AG08395 (cell line): ENCODE results near the gene FAM20B.
"Not testable (repeated sequence)": the region's sequence is repeated elsewhere in the genome, so short reads cannot be mapped to it uniquely, and the experiment has no call there.

Source experiments
- DNase-seq: peaks from one replicate; pipeline ENCODE4 v3.0.0; 2012; ENCODE audit warnings: mixed read lengths, low spot score

Gene FAM20B

DNA sequence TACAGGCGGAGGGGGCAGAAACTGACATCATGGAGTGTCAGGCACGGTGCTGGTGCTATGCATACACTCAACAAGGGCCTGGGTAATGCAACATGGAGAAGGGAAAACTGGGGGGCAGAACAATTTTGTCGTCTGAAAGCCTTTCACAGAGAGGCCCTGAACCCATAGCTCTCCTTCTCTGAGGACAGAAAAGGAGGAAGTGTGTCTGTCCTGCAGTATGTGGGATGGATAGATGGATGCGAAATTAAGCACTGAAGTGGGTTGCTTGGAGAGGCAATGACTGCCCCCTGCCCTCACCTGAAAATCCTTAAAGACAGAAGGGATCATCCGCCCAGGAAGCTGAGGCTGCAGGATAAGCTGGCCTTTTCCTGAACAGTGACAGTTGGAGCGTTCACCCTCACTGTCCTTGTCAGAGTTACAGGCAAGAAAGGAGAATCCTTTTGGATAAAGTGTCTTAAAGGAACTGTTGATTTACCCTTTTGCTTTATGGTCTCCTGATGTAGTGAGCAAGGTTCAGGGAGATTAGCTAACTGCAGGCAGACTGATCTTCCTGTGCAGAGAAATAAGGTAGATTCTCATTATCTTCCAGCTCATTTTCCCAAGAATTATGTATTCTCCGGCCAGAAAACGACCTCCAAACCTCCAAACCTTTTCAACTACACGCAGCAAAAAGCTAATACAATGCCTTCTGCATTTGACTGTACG lies 1.6 kb upstream of the FAM20B start:
- no peak for DNase-seq

DNA sequence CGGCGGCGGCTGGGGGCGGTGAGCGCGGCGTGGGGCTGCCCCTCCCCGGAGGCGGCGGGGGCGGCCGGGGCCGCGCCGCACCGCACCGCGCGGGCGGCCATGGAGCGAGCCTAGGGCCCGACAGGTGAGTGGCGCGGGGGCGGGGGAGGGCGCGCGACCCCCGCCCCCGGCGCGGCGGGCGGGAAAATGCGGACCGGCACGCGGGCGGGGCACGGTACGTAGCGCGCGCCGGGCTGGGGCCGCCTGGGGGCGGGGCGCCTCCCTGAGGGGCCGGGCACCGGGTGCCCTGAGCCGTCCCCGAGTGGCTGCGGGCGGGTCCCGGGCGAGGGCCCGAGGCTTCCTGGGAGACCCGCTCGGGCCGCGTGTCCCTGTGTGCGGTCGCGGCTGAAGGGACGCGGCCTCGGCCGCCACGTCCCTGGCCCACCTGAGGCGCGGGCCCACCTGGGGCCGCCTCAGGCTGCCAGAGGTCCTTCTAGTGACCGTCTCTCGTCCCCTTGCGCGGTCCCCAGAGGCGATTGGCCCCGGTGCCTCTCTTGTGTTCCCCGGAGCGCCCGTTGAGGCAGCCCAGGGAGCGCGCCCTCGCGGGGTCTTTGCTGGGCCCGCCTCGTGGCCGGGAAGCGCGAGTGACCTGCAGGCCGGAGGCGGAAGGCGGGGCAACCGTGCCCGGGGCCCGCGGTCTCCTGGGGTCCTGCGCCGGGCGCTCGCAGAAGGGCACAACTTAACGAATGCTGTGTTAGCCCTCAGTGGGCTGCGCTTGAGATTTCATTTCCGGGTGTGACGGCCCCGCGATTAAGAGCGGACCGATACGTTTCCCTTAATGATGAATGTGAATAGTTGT lies 500 bp downstream of the FAM20B start:
- peak; percentile 74 for DNase-seq

GRCh38 chr1:179026813-179027669 lies 1.3 kb downstream of the FAM20B start:
- DNase-seq = no peak

- no peak for DNase-seq
Measured at GRCh38 chr1:179029321-179029759, 3.6 kb downstream of the FAM20B start.

- DNase-seq = no peak
Measured at GRCh38 chr1:179030130-179030529, 4.4 kb downstream of the FAM20B start.

DNA sequence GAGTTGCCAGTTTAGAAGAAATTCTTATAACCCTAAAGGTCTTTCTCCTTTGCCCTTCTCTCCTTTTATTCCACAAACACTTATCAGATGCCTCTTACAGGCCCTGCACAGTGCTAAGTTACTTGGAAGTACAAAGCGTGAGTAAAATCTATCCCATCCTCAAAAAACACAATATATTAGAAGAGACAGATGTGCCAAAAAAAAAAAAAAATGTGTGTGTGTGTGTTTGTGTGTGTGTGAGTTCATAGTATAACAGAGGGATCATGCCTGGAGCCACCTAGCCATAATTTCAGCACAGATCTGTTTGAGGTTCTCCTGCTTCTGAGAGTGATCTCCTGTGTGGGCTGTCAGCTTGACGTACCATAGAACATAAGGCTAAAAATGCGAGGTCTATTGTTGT lies 5.0 kb downstream of the FAM20B start:
- no peak for DNase-seq

- DNase-seq = no peak
Measured at GRCh38 chr1:179031284-179031683, 5.6 kb downstream of the FAM20B start.

- no peak for DNase-seq
Measured at GRCh38 chr1:179031855-179032513, 6.3 kb downstream of the FAM20B start.

DNA sequence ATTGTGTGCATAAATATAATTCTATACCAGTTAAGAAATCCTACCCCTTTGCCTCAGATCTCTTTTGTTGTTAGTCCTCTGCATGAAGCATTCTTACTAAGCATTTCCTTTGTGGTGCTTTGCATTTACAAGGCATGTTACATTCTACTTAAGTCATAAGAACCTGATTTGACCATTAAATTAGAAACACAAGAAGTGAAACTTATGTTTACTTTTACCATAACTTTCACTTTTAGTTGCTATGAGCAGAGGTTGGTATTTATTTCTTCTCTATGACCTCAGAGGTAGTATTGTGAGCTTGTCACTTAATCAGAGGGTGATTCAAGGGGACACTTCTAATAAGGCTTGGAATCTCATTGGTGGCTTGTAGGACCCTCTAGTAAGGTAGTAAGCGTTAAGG lies 9.0 kb downstream of the FAM20B start:
- DNase-seq = peak; percentile 32

GRCh38 chr1:179036844-179037465 lies 11.3 kb downstream of the FAM20B start:
- DNase-seq = peak; percentile 50

GRCh38 chr1:179038528-179039281 lies 13.0 kb downstream of the FAM20B start:
- peak; percentile 13 for DNase-seq

DNA sequence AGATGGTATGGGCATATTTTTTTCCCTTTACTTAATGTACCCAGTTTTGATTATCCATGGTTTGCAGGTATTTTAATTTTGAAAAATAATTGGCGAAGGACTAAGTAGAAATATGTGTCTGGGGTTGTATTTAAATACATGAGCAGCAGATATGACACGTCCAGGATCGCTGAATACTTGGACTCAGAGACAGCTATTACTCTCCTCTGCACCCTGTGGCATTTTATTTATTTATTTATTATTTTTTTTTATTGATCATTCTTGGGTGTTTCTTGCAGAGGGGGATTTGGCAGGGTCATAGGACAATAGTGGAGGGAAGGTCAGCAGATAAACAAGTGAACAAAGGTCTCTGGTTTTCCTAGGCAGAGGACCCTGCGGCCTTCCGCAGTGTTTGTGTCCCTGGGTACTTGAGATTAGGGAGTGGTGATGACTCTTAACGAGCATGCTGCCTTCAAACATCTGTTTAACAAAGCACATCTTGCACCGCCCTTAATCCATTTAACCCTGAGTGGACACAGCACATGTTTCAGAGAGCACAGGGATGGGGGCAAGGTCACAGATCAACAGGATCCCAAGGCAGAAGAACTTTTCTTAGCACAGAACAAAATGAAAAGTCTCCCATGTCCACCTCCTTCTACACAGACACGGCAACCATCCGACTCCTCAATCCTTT lies 13.9 kb downstream of the FAM20B start:
- not testable (repeated sequence) for DNase-seq

DNA sequence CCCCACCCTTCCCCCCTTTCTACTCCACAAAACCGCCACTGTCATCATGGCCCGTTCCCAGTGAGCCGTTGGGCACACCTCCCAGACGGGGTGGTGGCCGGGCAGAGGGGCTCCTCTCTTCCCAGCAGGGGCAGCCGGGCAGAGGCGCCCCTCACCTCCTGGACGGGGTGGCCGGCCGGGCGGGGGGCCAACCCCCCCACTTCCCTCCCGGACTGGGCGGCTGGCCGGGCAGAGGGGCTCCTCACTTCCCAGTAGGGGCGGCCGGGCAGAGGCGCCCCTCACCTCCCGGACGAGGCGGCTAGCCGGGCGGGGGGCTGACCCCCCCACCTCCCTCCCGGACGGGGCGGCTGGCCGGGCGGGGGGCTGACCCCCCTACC lies 14.5 kb downstream of the FAM20B start:
- DNase-seq = not testable (repeated sequence)

DNA sequence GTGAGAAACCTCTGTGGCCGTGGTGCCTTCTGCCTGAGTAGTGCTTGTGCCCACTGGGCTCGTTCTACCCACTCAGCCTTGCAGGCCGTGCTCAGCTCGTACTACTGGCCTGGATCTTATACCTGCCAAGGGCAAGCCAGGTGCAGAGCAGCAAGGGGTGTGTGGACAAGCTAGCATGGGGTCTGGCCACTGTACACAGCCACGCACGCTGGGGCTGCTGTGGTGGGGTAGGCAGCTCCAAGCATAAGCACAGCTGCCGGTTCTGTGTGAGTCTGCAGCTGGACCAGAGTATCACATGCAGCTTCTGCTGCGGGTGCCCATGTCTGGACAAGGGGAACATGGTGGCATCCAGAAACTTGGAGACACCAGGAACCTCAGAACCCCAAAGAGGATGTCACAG lies 16.4 kb downstream of the FAM20B start:
- DNase-seq = no peak

- no peak for DNase-seq
Measured at GRCh38 chr1:179042700-179043099, 17.0 kb downstream of the FAM20B start.

DNA sequence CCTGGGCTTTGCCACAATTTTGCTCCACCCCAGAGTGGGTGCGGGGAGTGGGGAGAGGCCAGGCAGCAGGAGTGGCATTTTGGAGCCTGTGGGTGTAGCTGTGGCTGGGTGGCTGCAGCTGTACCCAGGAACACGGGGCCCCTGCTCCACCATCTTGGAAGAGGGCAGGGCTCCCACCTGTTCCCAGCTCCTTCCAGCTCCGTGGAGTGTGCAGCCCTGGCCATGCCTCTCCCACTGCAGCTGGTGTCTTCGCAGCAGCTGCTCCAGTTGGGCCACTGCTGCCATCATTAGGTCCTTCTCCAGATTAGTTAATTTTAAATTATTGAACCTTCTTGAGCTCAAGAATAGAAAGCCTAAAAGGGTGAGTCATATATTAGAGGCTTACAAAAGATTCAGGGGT lies 17.6 kb downstream of the FAM20B start:
- no peak for DNase-seq

DNA sequence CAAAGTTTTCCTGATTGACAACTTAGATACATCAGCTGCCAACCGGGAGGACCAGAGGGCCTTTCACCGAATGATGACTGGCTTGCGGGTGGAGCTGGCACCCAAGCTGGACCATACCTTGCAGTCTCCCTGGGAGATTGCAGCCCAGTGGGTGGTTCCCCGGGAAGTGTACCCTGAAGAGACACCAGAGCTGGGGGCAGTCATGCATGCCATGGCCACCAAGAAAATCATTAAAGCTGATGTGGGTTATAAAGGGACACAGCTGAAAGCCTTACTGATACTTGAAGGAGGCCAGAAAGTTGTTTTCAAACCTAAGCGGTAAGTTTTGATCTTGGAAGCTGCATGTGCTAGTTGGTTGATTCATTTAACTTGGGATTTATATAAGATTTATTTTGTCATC lies 18.2 kb downstream of the FAM20B start:
- no peak for DNase-seq

DNA sequence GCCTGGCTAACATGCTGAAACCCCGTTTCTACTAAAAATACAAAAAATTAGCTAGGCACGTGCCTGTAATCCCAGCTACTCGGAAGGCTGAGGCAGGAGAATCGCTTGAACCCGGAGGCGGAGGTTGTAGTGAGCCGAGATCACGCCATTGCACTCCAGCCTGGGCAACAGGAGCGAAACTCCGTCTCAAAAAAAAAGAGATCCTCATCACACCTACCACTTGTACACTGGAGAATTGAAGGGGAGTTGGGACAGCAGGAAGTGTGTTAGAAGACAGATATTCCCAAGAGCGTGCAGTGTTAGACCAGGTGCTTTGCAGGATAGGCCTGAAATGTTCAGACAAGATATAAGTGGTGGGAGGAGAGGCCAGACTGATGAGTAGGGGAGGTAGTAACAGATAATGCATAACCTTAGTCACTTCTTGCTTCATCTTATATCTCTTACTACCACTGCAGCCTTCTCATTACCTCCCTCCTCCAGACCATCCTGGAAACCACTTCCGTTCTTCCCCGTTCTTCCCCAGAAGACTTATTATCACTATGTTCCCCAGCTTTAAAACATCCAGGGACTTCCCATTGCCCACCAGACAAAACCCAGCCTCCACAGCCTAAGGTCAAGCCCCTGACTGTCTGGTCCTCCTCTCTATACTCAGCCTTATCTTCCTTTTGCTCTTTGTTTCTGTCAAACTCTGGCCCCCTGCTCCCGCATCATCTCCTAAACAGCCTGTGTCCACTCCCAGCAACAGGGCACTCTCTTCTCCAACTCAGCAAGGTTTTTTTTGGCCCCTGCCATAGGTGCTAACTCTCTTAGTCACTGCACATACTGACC lies 21.3 kb downstream of the FAM20B start:
- DNase-seq = no peak

DNA sequence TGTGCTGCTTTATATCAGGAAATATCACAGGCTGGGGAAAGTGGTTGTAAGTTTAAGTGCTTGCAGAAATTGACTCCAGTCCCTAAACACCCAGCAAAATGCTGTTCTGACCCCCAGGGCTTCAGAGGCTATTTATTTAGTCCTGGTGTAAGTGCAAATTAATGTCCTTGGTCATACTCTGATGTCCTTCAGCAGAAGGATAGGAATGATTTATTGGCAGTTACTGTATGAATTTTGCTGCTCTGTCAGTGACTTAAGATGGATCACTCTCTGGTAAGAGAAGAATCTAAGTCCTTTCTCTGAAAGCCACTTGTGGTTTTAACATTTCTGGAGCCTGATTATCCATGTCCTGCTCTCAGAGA lies 21.9 kb downstream of the FAM20B start:
- DNase-seq = no peak
